ENCODE results near the gene PRDM16.

DNA sequence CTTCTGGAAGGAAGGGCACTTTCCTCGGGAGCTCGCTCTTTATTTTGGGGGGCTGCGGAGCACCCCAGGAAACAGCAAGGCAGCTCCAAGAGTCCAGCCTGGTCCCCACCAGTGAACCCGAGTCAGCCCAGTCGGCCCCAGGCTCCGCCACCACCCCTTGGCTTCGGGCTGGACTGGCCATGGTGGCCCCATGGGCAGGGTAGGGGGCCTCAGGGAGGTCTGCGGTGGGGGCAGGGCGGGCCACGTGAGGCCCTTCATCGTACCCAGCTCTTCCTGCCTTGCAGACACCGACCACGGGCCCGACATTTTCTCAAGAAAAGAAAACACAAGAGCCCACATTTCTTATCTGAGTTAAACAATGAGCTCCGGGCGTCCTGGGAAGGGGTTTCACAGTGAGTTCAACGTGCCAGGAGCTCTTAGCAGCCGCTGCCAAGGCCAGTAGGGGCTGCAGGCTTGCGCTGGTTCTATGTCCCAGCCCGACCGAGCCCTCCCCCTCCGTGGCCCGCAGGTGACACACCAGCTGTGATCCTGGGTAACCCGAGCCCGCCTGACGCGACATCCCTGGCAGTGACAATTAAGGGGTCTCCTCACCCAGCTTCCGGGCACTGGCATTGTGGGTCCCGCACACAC, 66.2 kb downstream of the PRDM16 start:
- TF ChIP-seq CTCF (conservative IDR thresholded peaks at IDR 0.05; ENCODE audit: low read depth, low read length) (no peak), SMC3 (IDR thresholded peaks at IDR 0.05; ENCODE audit: low read depth, low read length) (no peak)
